T47D (cell line): ENCODE results near the gene WRNIP1.

Experiments used
- DNase-seq, 2 experiments: peaks; one replicate each; pipeline versions ENCODE4 v3.0.0 to v3.0.0-alpha.2; 2011 to 2012; ENCODE audit warnings: low read depth in 1 of 2, low spot score in 1 of 2
- JUND ChIP-seq: IDR thresholded peaks from 2 replicates; pipeline ENCODE4 v1.6.1; 2012; ENCODE audit warnings: low read depth
- in situ Hi-C: cut with HindIII; loops from 2 replicates; pipeline ENCODE4 v1.10.0; 2016; ENCODE audit warnings: low sequenced_read_pairs, low pct_unique_long_range_greater_than_20kb

The WRNIP1 gene

DNA sequence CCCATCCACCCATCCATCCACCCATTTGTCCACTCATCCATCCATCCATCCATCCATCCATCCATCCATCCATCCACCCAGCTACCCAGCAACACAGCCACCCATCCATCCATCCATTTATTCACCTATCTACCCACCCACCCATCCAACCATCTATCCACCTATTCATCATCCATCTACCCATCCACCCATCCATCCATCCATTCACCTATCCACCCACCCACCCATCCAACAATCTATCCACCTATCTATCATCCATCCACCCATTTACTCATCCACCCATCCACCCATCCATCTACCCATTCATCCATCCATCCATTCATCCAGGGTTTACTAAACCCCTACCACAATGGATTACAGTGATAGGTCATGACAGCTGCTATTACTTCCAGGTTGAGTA is 69.1 kb downstream of the WRNIP1 start:
- TF ChIP-seq JUND = no peak
- no peak for DNase-seq
- in situ Hi-C loops = no loop called here
